Measurements from ENCODE around the gene KNDC1.

- TF ChIP-seq, protein P1, sequence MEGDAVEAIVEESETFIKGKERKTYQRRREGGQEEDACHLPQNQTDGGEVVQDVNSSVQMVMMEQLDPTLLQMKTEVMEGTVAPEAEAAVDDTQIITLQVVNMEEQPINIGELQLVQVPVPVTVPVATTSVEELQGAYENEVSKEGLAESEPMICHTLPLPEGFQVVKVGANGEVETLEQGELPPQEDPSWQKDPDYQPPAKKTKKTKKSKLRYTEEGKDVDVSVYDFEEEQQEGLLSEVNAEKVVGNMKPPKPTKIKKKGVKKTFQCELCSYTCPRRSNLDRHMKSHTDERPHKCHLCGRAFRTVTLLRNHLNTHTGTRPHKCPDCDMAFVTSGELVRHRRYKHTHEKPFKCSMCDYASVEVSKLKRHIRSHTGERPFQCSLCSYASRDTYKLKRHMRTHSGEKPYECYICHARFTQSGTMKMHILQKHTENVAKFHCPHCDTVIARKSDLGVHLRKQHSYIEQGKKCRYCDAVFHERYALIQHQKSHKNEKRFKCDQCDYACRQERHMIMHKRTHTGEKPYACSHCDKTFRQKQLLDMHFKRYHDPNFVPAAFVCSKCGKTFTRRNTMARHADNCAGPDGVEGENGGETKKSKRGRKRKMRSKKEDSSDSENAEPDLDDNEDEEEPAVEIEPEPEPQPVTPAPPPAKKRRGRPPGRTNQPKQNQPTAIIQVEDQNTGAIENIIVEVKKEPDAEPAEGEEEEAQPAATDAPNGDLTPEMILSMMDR (IDR thresholded peaks at IDR 0.05; ENCODE audit: low read length), result no peak
- no peak for TF ChIP-seq EZH2 (IDR thresholded peaks at IDR 0.05; ENCODE audit: borderline replicate concordance, low read length)
Observed at GRCh38 chr10:133199488-133199885, 39.5 kb downstream of the KNDC1 start.
